M059J (cell line): ENCODE results near the gene FCN1. TPM values are rescaled to one million over a fixed set of nuclear protein-coding genes. Genes with fewer than 3 reads are reported as not detected.
A peak's percentile ranks its signal among the peaks of the same experiment; 100 is the strongest.

Experiments used
- DNase-seq: peaks from one replicate; pipeline ENCODE4 v3.0.0-alpha.2; 2012; ENCODE audit warnings: low read depth
- total RNA-seq: library from RNA; depleted of rRNA; stranded (reverse); fragments of >200 nt; shearing (Covaris generic); gene quantifications from 2 replicates; pipeline ENCODE4 v1.2.3, GENCODE V29; 2014

Gene FCN1
- total RNA-seq, 1 experiment from 2014 or later, result not detected

DNA sequence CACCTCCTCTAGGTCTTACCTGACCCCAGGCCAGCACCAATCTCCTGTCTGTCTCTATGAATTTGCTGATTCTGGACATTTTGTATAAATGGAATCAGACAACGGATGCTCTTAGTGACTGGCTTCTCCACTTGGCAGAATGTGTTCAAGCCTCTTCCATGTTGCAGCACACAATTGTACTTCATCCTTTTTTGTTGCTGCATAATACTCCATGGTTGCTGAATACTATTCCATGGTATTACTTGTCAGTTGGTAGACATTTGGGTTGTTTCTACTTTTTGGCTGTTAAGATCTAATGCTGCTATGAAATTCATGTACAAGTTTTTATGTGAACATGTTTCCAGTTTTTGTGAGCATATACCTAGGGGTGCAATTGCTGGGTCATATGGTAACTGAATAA, 34.3 kb upstream of the FCN1 start:
- DNase-seq, result no peak

DNA sequence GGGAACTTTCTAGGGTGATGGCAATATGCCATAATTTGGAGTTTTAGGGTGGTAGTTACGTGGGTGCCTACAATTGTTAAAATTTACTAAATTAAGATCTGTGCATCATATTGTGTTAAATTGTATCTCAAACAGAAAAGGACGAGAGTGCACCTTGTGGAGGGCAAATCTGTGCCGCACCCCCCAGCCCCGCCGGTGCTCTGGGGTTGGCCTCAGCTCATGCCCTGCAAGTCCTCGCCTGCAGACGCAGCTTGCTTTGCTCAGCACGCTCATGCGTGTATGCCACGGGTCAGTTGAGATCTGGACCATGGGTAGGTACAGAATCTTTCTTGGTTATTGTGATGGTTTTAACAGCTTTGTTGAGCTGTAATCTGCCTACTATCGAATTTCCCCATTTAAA, 33.7 kb upstream of the FCN1 start:
- no peak for DNase-seq

DNA sequence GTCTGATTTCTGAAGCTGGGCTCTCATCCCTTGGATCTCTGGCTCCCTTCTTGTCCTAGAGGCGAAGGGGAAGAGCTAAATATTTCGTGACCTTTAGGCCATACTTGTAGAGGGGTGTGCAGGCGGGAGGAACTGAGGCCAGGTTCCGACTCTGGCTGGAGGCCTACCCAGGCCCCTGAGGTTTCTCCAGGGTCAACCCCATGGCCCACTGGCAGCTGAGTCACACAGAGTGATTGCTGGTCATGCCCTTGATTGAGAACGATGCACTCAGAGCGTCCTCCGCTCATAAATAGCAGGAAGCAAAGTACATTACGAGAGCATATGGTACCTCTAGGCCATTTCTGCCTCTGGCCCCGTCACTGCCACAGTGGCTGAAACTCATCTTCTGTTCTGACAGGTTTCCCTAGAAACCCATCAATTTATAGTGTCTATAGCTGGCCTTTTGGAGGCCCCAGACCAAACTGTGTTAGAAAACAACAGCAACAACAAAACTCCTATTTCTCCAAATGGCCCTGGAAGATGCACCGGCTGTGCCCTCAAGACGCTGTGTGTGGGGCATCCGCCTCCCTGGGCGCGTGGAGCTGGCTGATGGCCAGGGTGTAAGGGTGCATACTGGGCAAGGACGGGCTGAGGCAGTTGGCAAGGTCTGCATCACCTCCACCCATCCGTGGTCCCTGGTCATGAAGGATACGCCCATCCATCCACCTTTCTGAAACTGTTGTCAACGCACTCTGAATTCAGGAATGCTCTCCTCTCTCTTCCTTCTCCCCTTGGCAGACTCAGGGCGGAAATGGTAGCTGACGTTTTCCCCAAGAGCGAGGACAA, 32.9 kb upstream of the FCN1 start:
- DNase-seq, result no peak

DNA sequence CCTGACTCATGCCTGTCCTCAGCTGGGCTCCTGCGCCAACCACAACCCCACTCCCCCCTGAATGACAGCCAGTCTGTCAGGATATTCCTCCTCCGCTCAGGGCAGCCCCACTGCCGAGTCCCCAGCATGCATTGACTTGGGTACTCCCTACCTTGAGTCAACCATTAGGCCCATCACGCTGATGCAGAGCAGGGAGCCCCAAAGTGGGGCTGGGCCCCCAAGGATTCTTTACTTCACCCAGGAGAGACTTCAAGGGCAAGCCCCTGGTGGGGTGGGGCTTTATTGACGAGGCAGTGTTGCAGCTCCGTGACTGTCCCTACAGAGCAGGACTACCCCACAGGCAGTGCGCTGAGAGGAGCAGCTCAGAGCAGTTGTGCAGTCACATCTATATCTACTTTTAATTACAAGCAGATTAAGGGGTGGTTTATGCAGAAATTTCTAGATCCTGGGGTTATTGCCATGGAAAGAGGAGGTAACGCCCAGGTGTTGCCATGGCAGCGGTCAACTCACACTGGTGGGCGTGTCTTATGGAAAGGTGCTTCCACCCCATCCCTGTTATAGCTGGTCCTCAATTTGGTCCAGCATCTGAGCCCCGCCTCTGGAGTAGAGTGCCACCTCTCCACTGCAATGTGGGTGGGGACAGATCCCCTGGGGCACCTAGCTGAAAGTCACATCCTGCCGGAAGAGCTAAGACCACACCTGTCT, 32.1 kb upstream of the FCN1 start:
- no peak for DNase-seq

DNA sequence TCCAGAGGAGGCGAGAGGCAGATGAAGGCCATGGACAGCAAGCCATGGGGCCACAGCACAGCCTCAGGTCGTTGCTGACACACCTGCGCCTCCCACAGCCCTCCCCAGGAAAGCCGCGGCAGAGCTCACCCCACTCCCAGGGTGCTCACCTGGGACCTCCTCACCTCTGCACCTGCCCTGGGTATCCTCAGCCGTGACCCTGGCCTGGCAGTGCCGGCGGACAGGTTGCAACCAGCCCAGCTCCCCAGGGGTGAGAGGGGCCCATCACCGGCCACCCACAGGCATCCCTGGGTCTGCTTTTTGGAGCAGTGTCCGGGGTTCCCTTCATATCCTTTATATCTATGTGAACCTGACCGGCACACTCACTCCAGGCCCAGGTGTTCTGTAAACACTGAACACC, 30.4 kb upstream of the FCN1 start:
- no peak for DNase-seq

DNA sequence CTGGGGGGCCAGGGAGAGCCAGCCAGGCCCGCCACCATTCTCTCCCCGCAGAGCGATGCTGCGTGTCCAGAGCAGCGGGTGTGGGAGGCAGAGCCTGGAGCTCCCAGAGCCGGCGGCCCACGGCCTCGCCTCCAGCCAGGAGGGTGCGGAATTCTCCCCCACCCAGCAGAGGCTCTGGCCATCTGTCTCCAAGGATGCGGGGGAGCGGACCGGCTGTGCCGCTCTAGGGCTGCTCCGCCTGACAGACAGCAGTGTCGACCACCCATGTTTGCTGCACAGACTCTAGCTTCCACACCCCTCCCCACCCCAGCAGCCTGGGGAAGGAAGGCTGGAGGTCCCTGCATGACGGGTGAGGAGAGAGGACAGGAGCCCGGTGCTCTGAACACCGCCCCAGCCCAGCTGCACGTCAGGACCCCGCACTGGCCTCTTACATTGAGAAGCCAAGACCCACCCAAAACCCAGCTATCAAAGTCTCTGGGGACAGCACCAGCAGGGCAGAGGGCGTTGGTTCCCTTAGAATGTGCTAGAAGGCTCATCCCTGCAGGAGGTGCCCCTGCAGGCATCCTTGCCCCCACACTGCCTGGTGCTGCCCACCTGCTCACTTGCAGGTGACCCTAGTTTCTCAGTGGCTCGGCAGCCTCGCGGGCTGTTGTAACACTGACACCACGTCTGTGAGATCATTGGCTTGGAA, 29.7 kb upstream of the FCN1 start:
- DNase-seq, result no peak

DNA sequence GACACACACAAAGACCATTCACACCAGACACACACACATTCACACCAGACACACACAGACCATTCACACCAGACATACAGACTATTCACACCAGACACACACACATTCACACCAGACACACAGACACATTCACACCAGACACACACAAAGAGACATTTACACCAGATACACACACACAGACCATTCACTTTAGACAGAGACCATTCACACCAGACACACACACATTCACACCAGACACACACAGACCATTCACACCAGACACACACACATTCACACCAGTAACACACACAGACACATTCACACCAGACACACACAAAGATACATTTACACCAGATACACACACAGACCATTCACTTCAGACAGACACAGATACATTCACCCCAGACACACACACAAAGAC, 29.0 kb upstream of the FCN1 start:
- no peak for DNase-seq

DNA sequence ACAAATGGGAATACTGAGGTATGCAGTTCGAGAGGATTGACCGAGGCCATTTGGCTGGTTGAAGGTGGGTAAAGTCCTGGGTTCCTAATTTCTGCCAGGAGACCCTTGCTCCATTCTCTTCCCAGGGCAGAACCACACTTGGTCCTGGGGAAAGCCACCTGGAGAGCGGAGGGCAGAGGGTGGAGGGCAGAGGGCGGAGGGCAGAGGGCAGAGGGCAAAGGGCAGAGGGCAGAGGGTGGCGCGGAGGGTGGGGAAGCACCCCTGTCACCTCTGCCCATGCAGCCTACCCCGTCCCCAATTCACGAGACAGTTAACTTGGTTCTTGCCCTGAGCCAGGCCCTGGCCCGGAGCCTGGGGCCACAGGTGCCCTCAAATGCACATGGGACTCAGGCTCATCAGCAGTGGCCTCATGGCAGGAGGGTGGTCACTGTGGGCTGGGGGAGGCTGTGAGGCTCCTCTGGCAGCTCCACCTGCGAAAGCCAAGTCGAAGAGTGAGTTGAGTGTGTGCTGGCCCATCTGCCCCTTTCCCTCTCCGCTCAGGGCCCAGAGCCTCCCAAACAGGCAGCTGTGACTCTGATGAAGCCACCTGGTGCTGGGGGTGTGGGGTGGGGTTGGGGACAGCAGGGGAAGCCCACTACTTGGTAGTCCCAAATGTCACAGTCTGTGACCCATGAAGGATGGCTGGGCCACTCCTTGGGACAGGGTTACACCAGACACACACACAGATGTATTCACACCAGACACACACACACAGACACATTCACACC, 28.0 kb upstream of the FCN1 start:
- DNase-seq, result no peak

DNA sequence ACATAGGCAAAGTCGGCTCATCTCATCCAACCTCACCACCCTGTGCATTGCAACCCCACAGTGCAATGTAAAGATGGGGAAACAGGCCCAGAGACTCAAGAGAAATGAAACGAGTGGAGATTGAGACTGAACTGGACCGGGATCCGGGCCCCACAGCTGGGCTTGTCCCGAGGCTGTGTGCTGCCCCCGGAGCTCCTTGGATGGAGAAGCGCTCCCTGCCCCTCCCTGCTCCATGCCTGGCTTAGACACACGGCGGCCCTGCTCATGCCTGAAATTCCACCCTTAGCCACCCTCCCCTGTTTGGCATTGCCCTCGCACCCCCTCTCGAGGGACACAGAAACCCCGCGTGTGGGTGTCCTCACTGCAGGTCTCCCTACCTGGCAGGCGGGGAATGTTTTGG, 27.2 kb upstream of the FCN1 start:
- no peak for DNase-seq

DNA sequence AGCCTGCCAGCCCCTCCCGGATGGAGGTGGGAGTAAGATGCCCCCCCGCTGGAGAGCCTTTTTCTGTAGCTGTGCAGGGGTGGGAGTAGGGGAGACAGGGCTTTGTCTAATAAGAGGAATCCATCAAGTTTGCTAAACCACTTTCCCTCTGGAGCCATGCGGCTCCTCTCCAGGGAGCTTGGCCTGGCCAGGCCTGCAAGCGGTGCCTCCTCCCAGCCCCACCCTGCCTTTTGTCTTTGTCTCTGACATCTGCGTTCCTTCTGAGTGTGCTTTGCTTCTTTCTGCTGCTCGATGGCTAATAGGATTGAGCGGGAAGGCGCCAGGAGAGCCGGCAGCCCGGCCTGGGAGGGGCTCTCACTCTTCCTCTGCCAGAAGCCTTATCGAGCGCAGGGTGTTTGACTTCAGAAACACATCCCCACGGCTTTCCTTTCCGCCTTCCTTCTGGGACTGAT, 26.7 kb upstream of the FCN1 start:
- no peak for DNase-seq

DNA sequence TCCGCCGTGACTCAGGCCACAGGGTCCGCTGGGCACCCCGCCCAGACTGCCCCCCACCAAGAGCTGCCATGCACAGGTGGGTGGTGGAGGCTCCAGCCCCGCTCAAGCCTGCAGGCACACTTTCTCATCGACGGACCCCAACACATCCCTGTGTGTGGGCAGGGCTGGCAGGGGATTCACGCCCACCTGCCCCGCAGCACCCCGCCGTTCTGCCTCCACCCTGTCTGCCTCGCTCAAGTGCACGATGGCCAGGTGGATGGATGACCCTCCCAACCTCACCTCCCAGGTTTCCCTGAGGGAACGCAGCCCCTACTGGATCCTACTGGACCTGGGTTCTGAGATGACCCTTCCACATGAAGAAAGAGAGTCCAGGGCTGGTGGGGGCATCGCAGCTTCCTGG, 26.1 kb upstream of the FCN1 start:
- DNase-seq, result no peak

DNA sequence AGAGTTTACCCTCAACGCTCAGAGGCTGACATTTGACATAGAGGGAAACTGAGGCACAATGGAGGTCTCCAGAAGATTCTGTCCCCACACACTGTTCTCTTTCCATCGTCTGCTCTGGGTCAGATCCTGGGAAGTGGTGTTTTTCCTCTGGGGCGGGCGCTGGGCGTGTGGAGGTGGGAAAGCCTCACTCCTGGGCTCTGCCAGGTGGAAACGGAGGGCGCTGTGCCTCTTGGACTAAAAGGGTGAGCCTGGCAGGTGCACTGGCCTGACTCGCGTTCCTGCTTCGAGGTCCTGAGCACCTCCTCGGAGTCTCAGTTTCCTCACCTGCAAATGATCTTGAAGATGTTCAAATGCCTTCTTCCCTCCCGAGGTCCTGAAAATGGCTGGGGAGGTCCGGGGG, 25.7 kb upstream of the FCN1 start:
- DNase-seq, result no peak

DNA sequence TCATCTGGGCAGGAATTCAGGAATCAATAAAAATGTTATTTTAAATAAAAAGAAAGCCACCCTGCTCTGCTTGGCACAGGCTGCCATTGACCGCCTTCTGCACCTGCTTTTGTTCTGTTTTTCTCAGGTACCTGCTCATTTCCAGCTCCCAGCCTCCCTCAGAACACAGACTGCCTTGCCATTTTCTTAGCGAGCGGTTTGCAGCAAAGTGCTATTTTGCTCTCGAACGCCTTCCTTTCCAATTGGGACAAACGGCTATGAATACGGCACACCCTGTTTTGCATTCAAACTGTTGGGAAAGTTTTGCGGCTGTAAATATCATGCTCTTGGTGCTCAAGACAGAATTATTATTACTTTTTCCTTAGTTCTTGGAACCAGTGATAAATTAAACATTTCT, 25.1 kb upstream of the FCN1 start:
- DNase-seq, result no peak

DNA sequence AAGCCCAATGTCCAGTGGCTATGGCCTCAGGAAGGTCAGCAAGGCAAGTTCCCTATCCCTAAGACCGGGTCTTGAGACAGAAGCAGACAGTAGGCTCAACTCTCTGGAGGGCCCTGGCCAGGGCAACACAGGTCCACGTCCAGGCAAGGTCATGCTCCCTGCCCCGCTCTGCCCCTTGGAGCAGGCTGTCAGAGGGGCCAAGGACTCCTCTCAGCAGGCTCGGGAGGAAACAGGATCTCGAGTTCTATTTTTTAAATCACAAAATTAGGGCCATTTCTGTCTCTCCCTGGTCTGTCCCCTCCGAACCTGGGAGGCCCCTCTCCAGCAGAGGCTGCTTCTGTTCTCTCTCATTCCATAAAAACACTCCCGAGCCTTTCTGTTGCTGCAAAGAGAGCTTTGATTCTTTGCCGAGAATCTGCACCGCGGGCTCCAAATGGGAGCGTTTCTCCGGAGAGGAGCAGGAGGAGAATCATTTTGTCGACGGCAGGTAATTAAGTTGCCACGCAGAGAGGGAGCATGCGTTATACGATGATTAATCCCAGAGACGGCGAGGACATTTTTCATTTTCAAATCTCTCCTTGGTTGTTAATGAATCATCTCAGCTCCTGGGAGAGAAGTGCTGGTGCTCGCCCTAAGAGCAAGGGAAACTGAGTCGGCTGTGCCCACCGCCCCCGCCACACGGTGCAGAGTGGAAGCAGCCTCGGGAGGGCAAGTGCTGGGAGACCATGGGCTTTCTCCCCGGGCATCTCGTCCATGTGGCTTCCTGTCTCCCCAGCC, 24.5 kb upstream of the FCN1 start:
- peak; percentile 9 for DNase-seq

DNA sequence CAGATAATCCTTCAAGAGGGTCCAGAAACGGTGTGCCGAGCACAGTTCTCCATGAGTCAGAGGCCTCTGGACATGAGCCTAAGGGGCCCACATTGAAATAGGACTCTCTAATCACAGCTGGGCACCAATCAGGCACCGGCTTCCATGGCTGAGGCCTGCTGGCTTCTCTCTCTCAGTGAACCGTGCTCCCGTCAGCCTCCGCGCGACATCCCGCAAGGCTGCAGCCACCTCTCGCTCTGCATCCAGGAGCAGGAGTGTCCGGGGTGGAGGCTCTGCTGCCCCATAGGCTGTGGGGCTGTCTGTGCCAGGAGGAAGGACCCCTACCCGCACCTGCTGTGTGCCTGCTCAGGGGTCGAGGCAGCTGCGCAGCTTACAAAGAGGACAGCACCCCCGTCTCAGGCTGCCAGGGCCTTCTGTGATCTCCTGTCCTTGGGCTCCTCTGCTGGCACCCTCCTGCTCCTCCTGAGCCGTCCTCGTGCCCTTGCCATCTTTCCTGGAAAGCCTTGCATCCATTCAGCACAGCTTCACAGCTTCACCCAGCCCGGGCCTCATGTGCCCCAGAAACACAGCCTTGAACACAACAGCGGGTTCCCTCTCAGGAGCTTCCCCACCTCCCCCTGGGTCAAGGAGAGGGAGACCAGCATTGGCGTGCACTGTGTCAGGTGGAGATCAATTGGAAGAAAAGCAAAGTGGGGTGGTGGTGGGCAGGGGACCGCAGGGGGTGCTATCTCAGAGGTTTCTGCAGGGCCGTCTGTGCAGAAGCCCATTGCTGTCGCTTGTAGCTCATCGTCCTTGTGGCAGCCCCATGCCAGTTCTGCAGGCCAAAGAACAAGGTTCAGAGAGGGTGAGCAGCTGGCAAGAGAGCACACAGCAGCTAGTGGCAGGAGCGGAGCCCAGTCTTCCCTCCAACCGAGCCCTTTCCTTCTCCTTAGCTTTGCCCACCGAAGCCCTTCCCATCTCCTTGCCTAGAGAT, 22.8 kb upstream of the FCN1 start:
- no peak for DNase-seq

DNA sequence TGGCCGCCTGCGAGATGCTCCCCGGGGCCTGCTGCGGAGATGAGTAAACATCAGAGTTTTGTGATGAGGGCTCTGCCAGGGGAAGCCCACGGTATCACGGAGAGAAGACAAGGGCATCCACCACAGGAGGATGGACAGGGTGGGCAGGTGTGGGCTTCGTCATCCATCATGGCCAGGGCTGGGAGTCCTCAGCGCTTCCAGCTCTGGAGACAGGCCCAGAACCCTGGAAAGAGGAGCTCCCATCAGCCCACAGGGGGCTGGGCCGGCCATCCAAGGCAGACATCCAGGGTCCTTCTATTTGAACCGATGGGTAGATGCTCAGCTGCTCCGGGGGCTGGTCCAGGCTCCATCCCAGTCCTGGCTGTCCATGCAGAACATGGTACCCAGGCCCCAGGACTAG, 22.1 kb upstream of the FCN1 start:
- DNase-seq, result no peak

DNA sequence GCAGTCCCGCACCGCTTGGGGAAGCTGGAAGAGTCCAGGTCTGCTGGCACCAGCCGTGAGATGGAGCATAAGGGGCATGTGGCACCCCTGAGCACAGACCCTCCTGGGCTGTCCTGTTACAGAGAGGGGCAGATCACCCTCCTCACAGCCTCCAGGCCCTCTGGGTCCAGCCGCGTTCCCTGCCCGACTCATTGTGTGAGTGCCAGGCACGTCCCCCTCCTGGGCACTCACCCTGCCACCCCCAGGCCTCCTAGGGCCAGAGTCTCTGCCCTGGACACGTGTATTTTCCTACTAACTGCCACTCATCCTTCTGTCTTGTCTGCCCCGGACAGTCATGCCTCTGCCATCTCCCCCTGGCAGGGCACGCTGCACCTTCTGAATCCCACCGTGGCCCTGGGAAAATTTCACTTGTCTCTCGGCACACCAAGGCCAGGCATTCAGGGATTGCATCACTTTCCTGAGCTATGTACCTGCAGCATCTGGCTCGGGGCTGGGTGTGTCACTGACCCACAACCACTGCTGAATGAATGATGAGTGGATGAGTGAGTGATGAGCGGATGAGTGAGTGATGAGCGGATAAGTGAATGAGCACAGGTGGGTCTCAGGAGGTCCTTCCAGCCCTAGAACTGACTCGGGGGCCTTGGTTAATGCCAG, 21.5 kb upstream of the FCN1 start:
- DNase-seq, result no peak

DNA sequence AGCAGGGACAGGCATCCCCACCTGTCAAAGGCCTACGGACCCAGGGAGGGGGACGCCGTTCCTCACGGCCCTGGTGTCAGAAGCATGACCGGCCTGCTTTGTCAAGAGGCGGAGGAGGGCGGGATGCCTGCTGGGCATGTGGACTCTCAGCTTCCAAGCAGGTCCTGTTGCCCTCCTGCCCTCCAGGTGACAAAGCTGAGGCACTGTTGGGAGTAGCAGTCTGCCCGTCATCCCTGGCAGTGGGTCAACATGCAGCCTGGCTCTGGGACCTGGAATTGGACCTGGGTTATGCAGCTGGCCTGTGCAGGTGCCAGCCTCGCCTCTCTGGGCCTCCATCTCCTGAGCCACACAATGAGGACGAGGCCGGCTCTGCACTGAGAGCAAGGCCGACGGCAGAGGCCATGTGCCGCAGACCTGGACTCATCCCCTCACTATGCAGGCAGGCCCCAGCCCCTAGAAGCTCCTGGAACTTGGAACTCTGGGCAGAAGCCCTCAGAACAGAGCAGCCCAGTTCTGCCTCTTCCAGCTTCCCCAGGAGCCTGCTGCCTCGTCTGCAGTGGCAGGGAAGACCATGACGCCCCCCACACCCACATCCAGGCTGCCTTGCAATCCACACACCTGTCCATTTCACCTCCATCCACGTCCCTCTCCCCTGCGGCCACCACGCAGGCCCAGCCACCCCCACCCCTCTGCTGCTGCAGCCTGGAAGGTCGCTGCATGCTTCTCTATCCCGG, 20.8 kb upstream of the FCN1 start:
- DNase-seq, result no peak
